Activated CD4-positive, alpha-beta T cell treated with anti-CD3 and anti-CD28 coated beads, Interleukin-2, Interleukin-6, amounts not matched to agents 100 ng/mL and 50 ng/mL, durations not matched to agents 16 hours and 8 hours (primary cell): ENCODE results near the gene UBALD1.
"Not testable (repeated sequence)": the region's sequence is repeated elsewhere in the genome, so short reads cannot be mapped to it uniquely, and the experiment has no call there.

ENCODE experiments used
- DNase-seq: peaks from one replicate; pipeline ENCODE4 v3.0.0-alpha.2; 2020

The UBALD1 gene

GRCh38 chr16:4593086-4593485 lies 21.6 kb downstream of the UBALD1 start:
- DNase-seq = no peak

- no peak for DNase-seq
Measured at GRCh38 chr16:4591706-4592470, 22.8 kb downstream of the UBALD1 start.

- no peak for DNase-seq
Measured at GRCh38 chr16:4591191-4591590, 23.5 kb downstream of the UBALD1 start.

- DNase-seq = no peak
Measured at GRCh38 chr16:4588961-4589360, 25.7 kb downstream of the UBALD1 start.

- no peak for DNase-seq
Measured at GRCh38 chr16:4588386-4588785, 26.3 kb downstream of the UBALD1 start.

- DNase-seq = no peak
Measured at GRCh38 chr16:4586291-4586690, 28.4 kb downstream of the UBALD1 start.

- DNase-seq = no peak
Measured at GRCh38 chr16:4583906-4584305, 30.8 kb downstream of the UBALD1 start.

- DNase-seq = no peak
Measured at GRCh38 chr16:4580250-4580649, 34.4 kb downstream of the UBALD1 start.

GRCh38 chr16:4578961-4579530 lies 35.6 kb downstream of the UBALD1 start:
- no peak for DNase-seq

GRCh38 chr16:4576008-4576407 lies 38.7 kb downstream of the UBALD1 start:
- no peak for DNase-seq

- DNase-seq = no peak
Measured at GRCh38 chr16:4574919-4575705, 39.6 kb downstream of the UBALD1 start.

GRCh38 chr16:4573926-4574325 lies 40.8 kb downstream of the UBALD1 start:
- not testable (repeated sequence) for DNase-seq

- no peak for DNase-seq
Measured at GRCh38 chr16:4572715-4573114, 42.0 kb downstream of the UBALD1 start.

GRCh38 chr16:4570688-4571321 lies 43.9 kb downstream of the UBALD1 start:
- DNase-seq = no peak

GRCh38 chr16:4570086-4570485 lies 44.6 kb downstream of the UBALD1 start:
- DNase-seq = no peak

GRCh38 chr16:4566144-4566543 lies 48.5 kb downstream of the UBALD1 start:
- DNase-seq = peak; percentile 9

- no peak for DNase-seq
Measured at GRCh38 chr16:4564661-4565267, 49.9 kb downstream of the UBALD1 start.

GRCh38 chr16:4561596-4561995 lies 53.1 kb downstream of the UBALD1 start:
- no peak for DNase-seq
